CD1c-positive myeloid dendritic cell (primary cell): ENCODE results near the gene TPD52L2.
"Not testable (repeated sequence)": the region's sequence is repeated elsewhere in the genome, so short reads cannot be mapped to it uniquely, and the experiment has no call there.

Experiments
- DNase-seq: peaks from one replicate; pipeline ENCODE4 v3.0.0-alpha.2; 2016; ENCODE audit errors: extremely low spot score

The TPD52L2 gene

GRCh38 chr20:63835021-63835858, 29.8 kb upstream of the TPD52L2 start:
- peak; percentile 77 for DNase-seq

DNA sequence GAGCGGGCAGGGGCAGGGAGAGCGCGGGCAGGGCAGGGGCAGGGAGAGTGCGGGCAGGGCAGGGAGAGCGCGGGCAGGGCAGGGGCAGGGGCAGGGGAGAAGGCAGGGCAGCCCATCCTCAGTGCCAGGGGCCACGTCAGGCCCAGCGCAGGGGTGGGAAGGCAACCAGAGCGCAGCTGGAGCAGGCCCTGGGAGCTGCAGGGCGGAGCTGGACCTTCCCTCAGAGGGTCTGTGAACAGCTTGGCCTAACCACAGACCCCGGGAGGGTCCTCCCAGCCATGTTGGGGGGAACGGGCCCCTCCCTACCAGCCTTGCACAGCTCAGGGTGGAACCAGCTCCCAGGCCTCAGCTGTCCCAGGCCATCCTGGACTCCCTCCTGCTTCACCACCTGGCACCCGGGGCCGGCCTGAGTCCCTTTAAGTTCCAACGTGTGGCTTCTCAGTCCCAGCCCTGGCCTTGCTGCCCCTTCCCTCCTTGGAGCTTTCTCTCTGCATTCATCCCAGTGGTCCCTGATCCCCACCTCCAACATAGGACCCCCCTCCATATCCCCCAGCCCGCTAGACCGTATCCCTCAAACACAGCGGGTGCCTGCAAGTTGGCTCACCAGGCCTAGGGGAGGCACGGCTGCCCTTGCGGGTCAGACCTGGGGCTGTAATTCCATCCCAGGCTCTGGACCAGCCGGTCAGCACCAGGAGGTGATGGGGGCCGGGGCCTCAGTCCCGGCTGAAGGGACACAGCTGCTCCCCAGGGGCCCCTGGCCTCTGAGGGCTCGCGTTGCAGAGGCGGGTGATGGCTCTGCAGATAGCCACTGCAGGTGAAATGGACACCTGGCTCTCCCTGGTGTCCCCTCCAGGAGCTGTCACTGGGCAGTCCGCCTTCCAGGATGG, 28.4 kb upstream of the TPD52L2 start:
- DNase-seq, result no peak

DNA sequence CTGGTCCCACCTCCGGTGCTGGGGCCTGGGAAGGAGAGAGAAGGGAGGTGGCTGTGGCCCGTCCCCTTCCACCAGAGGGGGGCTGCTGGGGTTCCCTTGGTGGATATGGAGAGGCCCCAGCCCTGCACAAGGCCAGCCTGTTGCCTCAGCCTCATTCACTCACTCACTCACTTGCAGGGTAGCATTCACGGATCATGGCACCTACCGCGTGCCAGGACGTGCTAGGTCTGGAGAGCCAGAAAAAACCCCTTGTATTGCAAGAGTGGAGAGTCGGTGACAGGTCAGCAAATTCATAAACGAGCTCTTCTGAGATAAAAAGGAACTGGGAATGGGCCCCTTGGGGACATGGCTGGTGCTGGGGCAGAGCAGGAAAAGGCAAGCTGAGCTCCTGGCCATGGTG, 27.6 kb upstream of the TPD52L2 start:
- DNase-seq, result peak; percentile 55

GRCh38 chr20:63839620-63840019, 25.4 kb upstream of the TPD52L2 start:
- DNase-seq, result no peak

GRCh38 chr20:63840405-63840828, 24.7 kb upstream of the TPD52L2 start:
- no peak for DNase-seq

GRCh38 chr20:63842258-63842657, 22.8 kb upstream of the TPD52L2 start:
- no peak for DNase-seq

GRCh38 chr20:63843222-63843621, 21.8 kb upstream of the TPD52L2 start:
- DNase-seq, result no peak

- DNase-seq, result no peak
Observed at GRCh38 chr20:63843778-63844177, 21.3 kb upstream of the TPD52L2 start.

GRCh38 chr20:63844511-63844991, 20.5 kb upstream of the TPD52L2 start:
- DNase-seq, result no peak

DNA sequence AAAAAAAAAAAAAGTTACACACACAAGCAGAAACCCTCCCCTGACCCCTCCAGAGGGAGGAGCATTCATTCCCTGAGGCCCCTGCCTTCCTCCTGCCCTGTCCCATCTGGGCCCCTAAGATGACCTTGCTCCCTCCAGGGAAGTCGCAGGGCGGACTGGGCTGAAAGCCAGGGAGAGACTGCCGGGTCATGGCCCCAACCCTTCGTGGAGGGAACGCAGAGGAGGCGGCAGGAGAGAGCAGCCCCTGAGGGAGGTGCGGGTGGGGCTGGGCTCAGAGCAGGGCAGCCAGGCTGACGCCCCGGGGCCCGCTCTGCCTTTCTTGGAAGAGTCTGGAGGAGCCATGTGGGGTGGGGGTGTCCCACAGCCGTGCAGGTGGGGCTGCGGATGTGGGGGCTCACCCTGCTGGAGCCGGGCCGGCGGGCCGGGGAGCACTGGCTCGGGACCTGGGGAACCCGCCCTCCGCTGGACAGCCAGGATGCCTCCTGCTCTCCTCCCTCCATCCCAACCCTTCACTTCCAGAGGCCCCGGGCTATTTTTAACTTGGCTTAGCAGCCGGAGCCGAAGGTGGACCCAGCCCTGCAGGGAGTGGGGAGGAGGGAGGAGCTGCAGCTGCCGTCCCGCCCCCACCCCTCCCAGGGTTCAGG, 18.8 kb upstream of the TPD52L2 start:
- DNase-seq, result peak; percentile 28

DNA sequence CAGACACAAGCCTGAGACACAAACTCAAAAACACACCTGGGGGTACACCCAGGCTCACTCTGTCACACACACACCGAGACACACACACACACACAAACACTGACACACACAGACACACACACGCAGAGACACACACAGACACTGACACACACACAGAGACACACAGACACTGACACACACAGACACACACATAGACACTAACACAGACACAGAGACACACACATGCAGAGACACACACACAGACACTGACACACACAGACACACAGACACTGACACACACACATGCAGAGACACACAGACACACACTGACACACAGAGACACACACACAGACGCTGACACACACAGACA, 18.2 kb upstream of the TPD52L2 start:
- no peak for DNase-seq

DNA sequence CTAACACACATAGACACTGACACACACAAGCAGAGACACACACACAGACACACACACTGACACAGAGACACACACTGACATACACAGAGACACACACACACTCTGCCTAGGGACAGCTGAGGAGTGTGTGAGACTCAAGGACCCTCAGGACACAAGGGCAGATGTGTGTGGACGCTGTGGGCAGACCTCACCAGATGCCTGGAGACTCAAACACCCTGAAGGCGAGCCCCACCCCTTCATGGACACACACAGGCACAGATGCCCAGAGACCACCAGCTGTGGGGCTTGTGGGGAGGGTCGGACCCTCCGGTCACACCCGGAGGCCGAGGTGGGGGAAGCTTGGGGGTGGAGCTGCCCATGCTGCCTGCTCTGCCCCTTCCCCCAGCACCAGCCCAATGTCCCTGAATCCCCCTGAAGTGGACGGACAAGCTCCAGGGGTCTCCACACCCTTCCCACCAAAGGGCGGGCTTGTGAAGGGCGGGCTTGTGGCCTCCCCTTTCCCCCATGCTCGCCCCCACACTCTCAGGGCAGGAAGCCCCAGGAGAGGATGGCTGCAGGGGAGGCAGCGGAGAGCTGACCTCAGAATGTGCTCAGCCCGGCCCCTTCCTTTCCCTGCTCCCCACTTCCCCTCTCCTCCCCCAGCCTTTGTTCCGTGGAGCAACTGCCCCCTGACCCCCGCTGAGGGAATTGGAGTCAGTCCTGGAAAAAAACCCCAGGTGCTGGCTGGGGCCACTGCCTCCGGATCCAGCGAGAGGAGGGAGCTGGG, 17.6 kb upstream of the TPD52L2 start:
- DNase-seq, result peak; percentile 34

DNA sequence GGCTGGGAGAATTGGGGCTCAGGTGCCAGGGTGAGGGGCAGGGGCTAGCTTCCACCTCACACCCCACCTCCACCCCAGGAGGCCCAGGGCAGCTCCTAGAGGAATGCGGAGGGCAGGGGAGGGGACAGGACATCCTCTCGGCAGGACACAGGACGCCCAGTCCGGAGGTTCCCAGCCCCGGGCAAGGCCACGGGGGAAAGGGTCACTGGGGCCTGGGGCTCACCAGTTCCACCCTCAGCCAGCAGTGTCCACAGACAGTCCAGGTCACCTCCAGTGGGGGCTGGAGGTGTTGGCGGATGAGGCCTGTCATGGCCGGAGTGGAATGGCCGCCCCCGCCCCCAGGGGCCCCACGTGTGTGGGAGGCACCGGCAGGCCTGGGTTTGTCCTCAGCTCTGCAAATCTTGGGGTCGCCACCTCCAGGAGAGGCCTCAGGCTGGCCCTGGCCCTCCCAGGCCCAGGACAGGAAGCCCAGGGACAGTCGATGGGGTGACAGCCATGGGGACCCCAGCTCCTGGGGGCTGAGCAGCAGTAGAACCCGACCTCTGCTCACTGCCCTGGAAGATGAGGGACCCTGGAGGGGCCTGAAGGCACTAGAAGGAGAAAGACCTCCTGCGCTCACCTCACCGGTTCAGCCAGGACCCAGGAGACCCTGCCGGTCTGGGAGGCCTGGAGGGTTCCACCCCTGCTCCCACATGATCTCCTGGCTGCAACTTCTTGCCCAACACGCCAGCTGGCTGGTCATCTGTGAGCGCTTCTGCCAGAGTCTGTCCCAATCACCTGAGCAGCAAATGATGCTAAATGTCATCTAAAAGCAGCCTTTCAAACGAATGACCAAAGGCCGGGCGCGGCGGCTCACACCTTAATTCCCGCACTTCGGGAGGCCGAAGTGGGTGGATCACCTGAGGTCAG, 16.8 kb upstream of the TPD52L2 start:
- no peak for DNase-seq

DNA sequence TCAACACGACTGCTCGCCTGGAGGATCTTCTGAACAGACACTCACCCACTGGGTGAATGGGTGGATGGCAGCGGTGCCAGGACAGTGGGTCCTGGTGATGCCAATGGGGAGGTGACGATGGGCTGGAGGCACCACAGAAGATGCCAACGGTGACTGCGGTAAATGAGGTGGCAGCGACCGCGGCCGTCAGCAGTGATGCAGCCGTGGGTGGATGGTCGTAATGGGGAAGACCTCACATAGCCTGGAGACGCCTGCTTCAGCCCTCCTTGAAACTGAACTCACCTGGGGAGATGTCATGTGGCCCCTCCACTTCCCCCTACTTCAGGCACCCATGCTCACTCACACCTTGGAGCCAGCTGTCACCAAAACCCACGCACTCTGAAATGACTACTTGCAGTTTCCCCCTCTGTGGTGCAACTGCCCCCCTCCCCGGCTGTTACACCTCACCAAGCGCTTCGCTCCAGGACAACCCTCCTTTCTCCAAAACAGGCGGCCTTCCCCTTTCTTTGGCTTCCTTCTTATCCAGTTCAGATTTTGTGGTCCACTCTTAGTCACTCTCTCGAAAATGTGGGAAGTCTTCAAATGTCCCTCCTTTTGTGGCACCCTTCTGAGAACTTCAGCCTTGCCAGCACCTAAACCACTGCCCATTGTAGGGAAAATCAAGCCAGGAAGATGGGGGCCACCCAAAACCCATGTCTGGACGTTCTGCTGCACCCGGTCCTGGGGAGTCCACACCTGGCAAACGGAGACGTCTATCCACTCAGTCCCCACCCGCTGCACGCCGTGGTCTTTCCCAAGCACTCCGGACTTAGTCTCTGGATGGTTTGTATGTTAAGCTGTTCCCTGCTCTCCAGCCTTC, 14.2 kb upstream of the TPD52L2 start:
- peak; percentile 89 for DNase-seq

GRCh38 chr20:63851548-63851943, 13.5 kb upstream of the TPD52L2 start:
- DNase-seq, result not testable (repeated sequence)

GRCh38 chr20:63853733-63854068, 11.4 kb upstream of the TPD52L2 start:
- DNase-seq, result not testable (repeated sequence)

DNA sequence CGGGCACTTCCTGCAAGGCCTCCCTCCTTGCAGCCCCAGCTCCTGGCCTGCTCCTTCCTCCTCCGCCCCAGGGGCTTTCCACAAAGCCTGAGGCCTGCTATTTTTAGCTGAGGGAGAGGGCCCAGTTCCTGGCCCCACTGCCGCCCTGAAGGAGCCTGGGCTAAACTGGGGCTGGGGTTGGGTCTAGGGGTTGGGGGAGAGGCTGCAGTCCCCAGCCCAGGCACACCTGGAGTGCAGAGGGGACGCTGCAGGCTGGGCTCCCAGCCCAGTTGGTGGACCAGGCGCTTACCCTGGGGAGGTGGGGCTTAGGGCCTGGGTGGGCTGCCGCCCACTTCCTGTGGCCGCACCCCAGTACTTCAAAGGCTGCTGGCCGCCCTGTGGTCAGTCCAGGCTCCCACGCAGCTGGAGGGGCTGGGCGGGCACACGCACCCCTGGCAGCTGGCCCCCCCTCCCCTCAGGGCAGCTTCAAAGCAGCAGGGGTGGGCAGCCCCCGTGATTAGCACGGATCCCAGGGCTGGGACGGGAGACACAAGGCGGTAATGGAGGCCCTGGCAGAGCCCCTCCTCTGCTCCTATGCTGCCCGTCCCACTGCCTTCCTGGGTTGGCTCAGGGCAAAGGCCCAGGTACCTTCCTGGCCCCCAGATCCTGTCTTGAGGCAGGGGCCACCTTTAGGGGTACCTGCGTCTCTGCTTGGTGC, 10.9 kb upstream of the TPD52L2 start:
- peak; percentile 76 for DNase-seq

DNA sequence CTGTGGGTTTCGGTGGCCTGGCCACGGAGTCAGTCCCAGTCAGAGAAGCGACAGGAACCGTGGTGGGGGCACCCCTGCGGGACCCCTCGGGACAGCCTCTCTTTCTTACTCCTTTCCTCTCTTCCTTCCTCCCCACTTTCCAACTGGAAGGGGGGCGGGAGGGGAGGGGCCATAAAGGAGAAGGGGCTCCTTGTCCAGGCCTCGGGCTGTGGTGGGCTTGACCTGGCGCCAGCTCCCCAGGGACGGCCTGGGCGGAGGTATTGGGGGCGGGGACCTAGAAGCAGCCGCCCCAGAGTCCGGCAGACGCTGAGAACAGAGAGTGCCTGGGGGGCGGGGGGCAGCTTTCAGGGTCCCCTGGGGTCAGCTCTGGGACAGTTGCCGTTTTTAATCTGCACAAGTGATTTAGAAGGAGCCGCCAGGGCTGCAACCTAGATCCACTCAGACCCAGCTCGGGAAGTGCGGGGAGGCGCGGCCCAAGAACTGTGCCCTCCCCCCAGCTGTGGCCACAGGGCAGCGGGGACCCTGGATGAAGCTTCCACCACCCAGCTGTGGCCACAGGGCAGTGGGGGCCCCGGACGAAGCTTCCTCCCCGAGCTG, 10.2 kb upstream of the TPD52L2 start:
- DNase-seq, result no peak
